Activated CD4-positive, CD25-positive, alpha-beta regulatory T cell treated with anti-CD3 and anti-CD28 coated beads, Interleukin-2, amount 50 U/mL, for 24 hours (primary cell): Measurements from ENCODE around the gene LINGO4.
A peak's percentile ranks its signal among the peaks of the same experiment; 100 is the strongest.
"Not testable (repeated sequence)": the region's sequence is repeated elsewhere in the genome, so short reads cannot be mapped to it uniquely, and the experiment has no call there.

Source experiments
- ATAC-seq, 2 donors: fragments of 150-1000 bp; cut with Tn5 transposase; one replicate each; pipeline ENCODE4 v1.10.0; 2021; ENCODE audit warnings: mild to moderate bottlenecking in 1 of 2, moderate library complexity in 1 of 2

The LINGO4 gene

GRCh38 chr1:151813271-151813977 lies 8.2 kb upstream of the LINGO4 start:
- ATAC-seq = no peak

- no peak for ATAC-seq
Measured at GRCh38 chr1:151811181-151811580, 6.0 kb upstream of the LINGO4 start.

GRCh38 chr1:151809985-151810556 lies 4.9 kb upstream of the LINGO4 start:
- no peak for ATAC-seq

GRCh38 chr1:151809290-151809984 lies 4.2 kb upstream of the LINGO4 start:
- no peak for ATAC-seq

GRCh38 chr1:151807766-151808165 lies 2.5 kb upstream of the LINGO4 start:
- no peak for ATAC-seq

- no peak for ATAC-seq
Measured at GRCh38 chr1:151807131-151807530, 1.9 kb upstream of the LINGO4 start.

- ATAC-seq = no peak
Measured at GRCh38 chr1:151806170-151806569, 951 bp upstream of the LINGO4 start.

- ATAC-seq = no peak
Measured at GRCh38 chr1:151803915-151804314, 1.3 kb downstream of the LINGO4 start.

- no peak for ATAC-seq
Measured at GRCh38 chr1:151803164-151803563, 2.1 kb downstream of the LINGO4 start.

- no peak for ATAC-seq
Measured at GRCh38 chr1:151802372-151802771, 2.8 kb downstream of the LINGO4 start.

- no peak for ATAC-seq
Measured at GRCh38 chr1:151801846-151802245, 3.4 kb downstream of the LINGO4 start.

GRCh38 chr1:151801310-151801820 lies 3.9 kb downstream of the LINGO4 start:
- ATAC-seq = no peak

GRCh38 chr1:151800830-151801229 lies 4.4 kb downstream of the LINGO4 start:
- ATAC-seq = no peak

GRCh38 chr1:151799179-151800022 lies 5.8 kb downstream of the LINGO4 start:
- ATAC-seq = no peak

- no peak for ATAC-seq
Measured at GRCh38 chr1:151798571-151798970, 6.6 kb downstream of the LINGO4 start.

GRCh38 chr1:151790940-151791651 lies 14.1 kb downstream of the LINGO4 start:
- no peak for ATAC-seq

- ATAC-seq = peak; percentile 99
Measured at GRCh38 chr1:151790071-151790939, 14.9 kb downstream of the LINGO4 start, which contains the start of gene TDRKH. Gene TDRKH (minus strand): TSS chr1:151790500. CDS start chr1:151783022, 7,478 bp downstream.

GRCh38 chr1:151787689-151788088 lies 17.5 kb downstream of the LINGO4 start:
- no peak for ATAC-seq

GRCh38 chr1:151783796-151784195 lies 21.4 kb downstream of the LINGO4 start:
- no peak for ATAC-seq

GRCh38 chr1:151782741-151783140 lies 22.5 kb downstream of the LINGO4 start:
- ATAC-seq = no peak

- not testable (repeated sequence) for ATAC-seq
Measured at GRCh38 chr1:151782026-151782425, 23.2 kb downstream of the LINGO4 start.
